Prostate gland (tissue), 2 donors: ENCODE data around the gene HOXA5.

Experiments used
- POLR2A ChIP-seq: fragments of 450-650 bp; IDR thresholded peaks from one replicate; pipeline ENCODE4 v1.6.1; 2016; ENCODE audit warnings: antibody characterized with exemption, mild to moderate bottlenecking
- POLR2AphosphoS5 ChIP-seq: sonication (generic); formaldehyde crosslinking; IDR thresholded peaks from one replicate; pipeline ENCODE4 v1.6.1; 2017; ENCODE audit warnings: antibody characterized with exemption
- TF ChIP-seq, protein P1 (sequence below), 4 experiments: fragments of 200-600 bp in 2 of 4; fragments of 450-650 bp in 2 of 4; sonication (generic) in 2 of 4; IDR thresholded peaks; 1 replicate in 3 of 4; 2 replicates in 1 of 4; pipeline ENCODE4 v1.5.1; 2016 to 2019; ENCODE audit warnings: antibody characterized with exemption in 4 of 4, mild to moderate bottlenecking in 2 of 4, moderate library complexity in 2 of 4

DNA sequence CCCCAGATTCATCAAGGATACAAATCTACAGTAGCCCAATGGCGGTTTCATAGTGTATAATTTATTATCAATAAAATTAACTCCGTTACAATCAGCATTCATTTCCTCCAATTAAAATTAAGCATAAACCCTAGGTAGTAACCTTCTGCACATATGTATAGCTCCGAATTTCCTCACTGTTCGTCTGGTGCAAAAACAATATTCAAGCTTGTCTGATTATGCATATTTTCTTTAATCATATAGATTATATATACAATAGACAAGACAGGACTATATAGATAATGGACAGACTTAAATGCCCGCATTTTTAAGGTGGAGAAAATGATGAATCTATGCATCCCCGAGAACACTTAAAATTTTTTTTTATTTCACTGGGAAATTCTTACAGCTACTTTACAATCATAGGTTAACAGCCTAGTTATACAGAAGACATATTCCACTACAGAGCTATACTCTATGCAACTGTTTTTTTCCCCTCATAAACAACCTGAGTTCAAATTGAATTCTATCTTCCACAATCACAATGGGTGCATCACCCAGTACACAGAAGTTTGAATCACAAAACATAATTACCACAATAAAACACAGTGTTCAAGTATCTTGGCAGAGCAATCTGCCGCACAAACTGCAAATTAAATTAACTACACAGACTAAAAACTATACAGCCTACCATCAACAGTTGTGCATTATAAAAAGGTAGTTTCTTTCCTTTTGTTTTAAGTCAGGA lies 19.2 kb upstream of the HOXA5 start:
- TF ChIP-seq, protein P1, sequence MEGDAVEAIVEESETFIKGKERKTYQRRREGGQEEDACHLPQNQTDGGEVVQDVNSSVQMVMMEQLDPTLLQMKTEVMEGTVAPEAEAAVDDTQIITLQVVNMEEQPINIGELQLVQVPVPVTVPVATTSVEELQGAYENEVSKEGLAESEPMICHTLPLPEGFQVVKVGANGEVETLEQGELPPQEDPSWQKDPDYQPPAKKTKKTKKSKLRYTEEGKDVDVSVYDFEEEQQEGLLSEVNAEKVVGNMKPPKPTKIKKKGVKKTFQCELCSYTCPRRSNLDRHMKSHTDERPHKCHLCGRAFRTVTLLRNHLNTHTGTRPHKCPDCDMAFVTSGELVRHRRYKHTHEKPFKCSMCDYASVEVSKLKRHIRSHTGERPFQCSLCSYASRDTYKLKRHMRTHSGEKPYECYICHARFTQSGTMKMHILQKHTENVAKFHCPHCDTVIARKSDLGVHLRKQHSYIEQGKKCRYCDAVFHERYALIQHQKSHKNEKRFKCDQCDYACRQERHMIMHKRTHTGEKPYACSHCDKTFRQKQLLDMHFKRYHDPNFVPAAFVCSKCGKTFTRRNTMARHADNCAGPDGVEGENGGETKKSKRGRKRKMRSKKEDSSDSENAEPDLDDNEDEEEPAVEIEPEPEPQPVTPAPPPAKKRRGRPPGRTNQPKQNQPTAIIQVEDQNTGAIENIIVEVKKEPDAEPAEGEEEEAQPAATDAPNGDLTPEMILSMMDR (IDR thresholded peaks at IDR 0.05), result no peak
- no peak for TF ChIP-seq POLR2A
- TF ChIP-seq POLR2AphosphoS5, result no peak
